ENCODE measurements around the gene CYFIP1.

The CYFIP1 gene

DNA sequence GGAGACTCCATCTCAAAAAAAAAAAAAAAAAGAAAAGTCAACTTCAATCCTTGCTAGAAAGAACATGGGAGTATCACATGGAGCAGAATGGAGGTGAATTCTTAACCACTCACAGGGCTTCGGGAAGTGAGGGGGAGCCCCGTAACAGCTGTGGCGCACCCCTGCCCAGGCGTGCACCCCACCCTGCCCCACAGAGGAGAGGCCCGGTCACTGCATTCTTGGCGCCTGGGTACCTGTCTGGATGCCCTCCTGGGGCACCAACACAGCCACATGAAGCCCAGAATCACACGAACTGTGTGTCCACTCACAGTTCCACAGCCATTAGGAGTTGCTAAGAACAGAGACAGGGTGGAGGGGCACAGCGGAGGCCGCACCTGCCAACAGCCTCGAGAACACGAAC lies 89.9 kb downstream of the CYFIP1 start:
- no peak for DNase-seq (ENCODE audit: low spot score)

GRCh38 chr15:22889146-22889818 lies 90.9 kb downstream of the CYFIP1 start:
- DNase-seq (ENCODE audit: low spot score): no peak

GRCh38 chr15:22888120-22888859 lies 91.9 kb downstream of the CYFIP1 start:
- DNase-seq (ENCODE audit: low spot score): peak; percentile 98

DNA sequence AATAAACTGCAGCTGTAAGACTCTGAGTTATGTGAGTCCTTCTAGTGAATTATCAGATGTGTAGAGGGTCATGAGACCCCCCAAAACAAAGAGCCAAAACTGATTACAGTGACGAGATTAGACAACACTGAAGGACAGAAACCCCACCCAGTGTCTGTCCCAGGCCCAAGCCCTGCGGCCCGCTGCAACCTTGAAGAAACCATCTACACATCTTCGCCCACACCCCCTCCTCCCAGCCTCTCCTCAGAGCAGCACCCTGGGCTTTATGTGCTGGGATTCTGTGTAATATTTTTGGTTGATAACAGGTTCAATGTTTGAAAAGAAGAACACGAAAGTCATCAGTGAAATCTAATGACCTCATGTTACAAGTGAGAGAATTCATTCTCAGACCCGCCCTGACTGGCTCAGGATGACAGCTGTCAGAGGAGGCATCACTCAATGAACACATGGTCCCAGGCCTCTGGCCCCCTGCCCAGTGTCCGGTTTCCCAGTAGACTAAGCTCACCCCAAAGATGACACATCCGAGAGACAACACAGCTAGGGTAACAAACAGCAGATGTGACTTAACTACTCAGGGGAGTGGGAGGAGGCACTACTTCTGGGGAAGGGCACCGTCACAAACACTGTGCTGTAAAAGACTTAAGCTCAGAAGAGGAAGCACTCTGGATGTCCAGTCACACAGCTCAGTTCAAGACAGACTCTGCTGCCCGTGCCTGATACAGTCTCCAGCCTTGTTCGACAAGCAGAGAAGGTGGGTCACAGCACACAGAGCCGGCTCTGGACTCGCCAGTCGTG lies 92.8 kb downstream of the CYFIP1 start:
- DNase-seq (ENCODE audit: low spot score): peak; percentile 27

DNA sequence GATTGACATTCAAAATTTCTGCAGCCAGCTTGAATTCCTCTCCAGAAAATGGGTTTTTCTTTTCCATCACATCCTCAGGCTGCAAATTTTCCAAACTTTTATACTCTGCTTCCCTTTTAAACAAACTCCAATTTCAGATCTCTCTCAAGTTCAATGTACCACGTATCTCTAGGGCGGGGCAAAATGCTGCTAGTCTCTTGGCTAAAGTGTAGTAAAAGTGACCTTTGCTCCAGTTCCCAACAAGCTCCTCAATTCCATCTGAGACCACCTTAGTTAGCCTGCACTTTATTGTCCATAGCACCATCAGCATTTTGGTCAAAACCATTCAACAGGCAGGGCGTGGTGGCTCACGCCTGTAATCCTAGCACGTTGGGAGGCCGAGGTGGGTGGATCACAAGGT lies 95.0 kb downstream of the CYFIP1 start:
- no peak for DNase-seq (ENCODE audit: low spot score)

DNA sequence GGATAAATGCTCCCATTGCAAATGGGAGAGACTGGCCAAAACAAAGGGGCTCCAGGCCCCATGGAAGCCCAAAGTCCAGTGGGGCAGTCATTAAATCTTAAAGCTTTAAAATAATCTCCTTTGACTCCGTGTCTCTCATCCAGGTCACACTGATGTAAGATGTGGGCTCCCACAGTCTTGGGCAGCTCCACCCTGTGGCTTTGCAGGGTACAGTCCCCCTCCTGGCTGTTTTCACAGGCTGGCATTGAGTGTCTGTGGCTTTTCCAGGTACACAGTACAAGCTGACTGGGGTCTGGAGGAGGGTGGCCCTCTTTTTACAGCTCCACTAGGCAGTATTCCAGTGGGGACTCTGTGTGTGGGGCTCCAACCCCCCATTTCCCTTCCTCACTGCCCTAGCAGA lies 95.8 kb downstream of the CYFIP1 start:
- DNase-seq (ENCODE audit: low spot score): no peak

DNA sequence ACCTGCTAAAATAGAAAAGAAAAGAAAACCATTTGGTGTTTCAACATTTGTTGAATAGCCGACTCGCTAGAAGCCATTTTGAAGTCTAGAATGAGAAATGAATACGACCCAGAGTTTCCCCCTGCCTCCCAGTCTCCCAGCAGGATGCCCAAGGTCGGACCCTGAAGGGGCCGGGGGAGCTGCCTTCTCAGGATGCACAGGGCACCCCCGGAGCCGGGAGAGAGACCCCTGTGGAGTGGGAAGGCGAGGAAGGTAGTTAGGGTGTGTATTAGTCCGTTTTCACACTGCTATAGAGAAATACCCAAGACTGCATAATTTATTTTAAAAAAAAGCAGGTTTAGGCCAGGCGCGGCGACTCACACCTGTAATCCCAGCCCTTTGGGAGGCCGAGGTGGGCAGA lies 97.0 kb downstream of the CYFIP1 start:
- no peak for DNase-seq (ENCODE audit: low spot score)

GRCh38 chr15:22881739-22882440 lies 98.3 kb downstream of the CYFIP1 start:
- no peak for DNase-seq (ENCODE audit: low spot score)

DNA sequence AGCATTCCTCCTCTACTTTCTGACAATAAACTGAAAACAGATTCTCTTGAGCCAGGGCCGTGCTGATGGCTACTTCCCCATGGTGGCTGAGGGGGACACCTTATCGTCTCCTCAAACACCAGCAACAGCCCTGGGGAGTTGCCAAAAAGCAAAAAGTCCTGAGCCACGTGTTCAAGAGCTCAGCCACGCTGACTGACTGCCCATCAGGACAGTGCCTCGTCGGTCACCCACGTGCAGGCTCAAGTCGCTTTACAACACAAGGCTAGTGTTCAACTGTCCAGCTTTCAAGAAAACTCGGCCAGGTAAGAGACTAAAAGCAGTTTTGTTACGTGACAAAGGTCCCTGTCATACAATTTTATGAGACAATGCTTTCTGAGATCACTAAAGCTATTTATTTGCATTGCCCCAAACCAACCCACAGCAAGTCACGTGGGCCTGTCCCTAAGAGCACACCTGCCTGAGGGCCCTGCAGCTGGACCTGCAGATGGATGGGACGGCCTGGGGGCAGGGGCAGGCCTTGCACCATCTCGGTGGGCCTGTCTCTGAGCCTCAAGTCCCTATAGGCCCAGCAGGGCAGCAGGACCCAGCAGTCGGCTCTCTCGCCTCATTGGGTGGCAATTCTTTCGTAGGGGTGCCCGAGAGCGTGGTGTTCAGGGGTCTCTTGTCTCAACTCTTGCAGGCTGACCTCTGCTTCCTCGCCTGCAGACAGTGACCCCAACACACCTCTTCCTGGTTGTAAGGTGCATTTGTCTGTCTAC lies 99.0 kb downstream of the CYFIP1 start:
- no peak for DNase-seq (ENCODE audit: low spot score)

GRCh38 chr15:22880068-22880980 lies 99.8 kb downstream of the CYFIP1 start:
- DNase-seq (ENCODE audit: low spot score): no peak

GRCh38 chr15:22878103-22878502 lies 102.1 kb downstream of the CYFIP1 start:
- DNase-seq (ENCODE audit: low spot score): no peak

DNA sequence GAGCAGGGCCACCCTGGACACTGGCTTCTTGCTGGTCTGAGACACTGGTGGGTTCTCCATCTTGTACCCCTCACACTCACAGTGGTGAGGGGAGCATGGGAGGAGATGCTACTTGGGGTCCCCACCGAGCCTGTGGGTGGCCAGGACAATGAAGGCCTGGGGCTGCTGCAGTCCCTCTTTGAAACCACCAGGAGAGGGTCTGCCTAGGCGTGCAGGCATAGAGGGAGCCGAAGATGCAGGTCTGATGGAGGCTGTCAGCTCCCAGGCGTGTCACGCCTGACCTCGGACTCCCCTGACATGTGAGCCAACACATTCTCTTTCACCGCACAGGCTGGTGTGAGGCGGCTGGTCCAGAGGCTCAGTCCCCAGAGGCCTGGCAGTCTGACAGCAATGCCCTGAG lies 102.6 kb downstream of the CYFIP1 start:
- no peak for DNase-seq (ENCODE audit: low spot score)

- DNase-seq (ENCODE audit: low spot score): no peak
Measured at GRCh38 chr15:22877117-22877516, 103.1 kb downstream of the CYFIP1 start.

GRCh38 chr15:22874966-22875365 lies 105.2 kb downstream of the CYFIP1 start:
- DNase-seq (ENCODE audit: low spot score): no peak

GRCh38 chr15:22874256-22874655 lies 105.9 kb downstream of the CYFIP1 start:
- DNase-seq (ENCODE audit: low spot score): no peak

- no peak for DNase-seq (ENCODE audit: low spot score)
Measured at GRCh38 chr15:22873841-22874240, 106.3 kb downstream of the CYFIP1 start.

DNA sequence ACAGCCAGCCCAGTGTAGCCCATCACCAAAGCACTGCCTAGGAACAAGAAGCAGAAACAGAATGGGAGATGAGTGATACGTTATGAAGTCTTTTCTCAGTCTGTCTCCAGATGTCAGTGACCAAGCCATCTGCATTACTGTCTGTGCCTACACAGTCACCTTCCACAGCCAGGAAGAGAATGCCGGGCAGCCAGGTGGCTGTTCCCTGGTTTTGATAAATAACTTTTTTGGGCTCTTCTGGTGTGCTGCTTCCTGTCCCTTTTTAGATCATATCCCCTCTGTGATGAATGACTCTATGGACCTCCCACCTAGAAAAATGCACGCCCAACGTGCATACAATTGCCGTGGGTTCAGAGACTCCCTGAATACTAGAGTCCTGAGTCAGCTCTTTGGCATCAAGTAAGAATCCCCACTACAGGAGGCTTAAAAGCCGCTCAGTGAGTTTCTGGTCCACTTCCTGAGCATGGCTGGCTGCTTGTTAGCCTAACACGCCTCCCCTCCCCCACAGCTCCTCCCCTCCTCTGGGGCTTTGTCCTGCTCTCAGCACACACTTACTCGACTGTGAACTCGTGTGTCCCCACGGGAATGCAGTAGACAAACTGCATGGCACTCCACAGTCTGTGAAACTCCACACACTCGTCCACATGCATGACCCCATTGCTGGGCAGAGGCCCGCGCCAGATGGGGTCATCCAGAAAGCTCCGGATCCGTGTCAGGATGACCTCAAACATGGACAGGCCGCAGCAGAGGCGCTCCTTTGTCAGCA lies 107.0 kb downstream of the CYFIP1 start:
- DNase-seq (ENCODE audit: low spot score): no peak

DNA sequence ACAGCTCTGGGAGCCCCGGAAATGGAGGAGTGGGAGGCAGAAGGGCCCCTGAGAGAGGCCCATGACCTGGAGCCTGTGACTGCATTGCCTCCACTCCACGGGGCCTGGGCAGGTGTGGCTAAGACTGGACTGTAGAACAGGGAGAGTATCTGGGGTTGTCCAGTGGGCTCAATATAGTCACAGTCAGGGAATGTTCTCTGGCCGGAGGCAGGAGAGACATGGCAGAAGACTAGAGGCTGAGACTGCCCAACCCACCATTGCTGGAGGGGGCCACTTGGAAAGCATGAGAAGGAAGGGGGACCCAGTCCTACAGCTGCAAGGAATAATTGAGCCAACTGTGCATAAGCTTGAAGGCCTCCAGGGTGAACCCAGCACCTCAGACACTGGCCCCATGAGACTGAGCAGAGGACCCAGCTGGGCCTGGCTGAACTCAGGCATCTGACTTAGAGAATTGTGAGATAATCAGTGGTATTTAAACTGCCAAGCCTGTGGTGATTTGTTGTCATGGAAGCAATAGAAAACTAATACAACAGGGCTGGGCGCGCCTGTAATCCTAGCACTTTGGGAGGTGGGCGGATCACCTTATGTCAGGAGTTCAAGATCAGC lies 108.6 kb downstream of the CYFIP1 start:
- no peak for DNase-seq (ENCODE audit: low spot score)

GRCh38 chr15:22870865-22871264 lies 109.3 kb downstream of the CYFIP1 start:
- DNase-seq (ENCODE audit: low spot score): no peak
